ENCODE data around the gene GPLD1.
"Not testable (repeated sequence)": the region's sequence is repeated elsewhere in the genome, so short reads cannot be mapped to it uniquely, and the experiment has no call there.

Gene GPLD1

GRCh38 chr6:24410622-24411021, 78.8 kb downstream of the GPLD1 start:
- ChIA-PET CTCF (no interaction called here), POLR2A (no interaction called here)
- DNase-seq (ENCODE audit: extremely low spot score), result no peak
- TF ChIP-seq ARNT (IDR thresholded peaks at IDR 0.05) (no peak), LEF1 (IDR thresholded peaks at IDR 0.05; ENCODE audit: borderline replicate concordance) (no peak), FOXA1 (IDR thresholded peaks at IDR 0.05) (no peak)

DNA sequence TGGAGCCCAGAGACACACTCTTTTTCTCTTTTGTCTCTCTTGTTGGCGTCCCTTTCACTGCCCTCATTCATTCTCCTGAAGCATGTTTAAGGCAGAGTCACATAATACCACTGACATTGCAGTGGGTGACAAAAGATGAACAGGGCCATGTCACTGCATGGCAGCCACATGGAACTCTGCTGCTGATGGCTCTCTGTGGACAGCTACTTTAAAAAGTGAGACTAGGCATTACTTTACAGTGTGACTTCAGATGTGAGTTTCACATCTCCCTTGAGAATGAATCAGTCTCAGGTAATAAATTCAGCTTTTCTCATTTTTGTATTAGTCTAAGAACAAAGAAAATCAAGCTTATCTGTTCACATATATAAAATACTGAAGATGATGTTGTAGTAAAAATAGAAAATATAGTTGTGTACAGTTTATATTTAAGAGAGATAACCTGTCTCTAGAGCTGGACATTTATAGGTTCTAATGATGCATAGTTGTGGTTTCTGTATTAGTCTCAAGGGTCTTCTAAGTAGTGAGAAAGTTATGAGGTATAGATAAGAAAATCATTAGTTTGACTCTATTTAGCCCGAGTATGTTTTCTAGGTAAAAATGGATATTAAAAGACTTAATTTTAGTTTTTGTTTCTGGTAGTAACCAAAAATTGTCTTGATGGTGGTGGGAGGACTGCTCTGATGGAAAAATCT, 80.5 kb downstream of the GPLD1 start:
- no peak for DNase-seq (ENCODE audit: extremely low spot score)

DNA sequence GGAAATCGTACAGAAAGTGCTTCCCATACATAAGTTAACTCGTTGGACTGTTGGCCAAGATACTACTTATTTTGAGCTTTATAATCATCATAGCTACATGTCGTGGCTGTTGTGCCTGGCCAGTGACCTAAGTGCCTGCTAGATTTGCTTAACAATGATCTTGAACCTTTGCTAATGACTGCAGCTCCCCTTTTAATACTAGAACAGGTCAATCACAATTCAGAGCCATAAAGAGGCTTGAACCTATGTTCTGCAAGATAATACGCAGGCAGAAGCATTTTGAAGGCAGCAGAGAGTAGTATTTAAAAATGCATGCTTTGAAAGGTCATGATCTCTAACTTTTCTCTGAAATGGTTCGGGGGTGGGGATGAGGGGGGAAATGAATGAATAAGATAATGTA, 84.1 kb downstream of the GPLD1 start:
- ChIA-PET CTCF (no interaction called here), POLR2A (no interaction called here)

More for the DNA sequence above, 80.5 kb downstream of the GPLD1 start:
- TF ChIP-seq HDGF (IDR thresholded peaks at IDR 0.05; ENCODE audit: borderline replicate concordance), result no peak
- TF ChIP-seq, protein P1, sequence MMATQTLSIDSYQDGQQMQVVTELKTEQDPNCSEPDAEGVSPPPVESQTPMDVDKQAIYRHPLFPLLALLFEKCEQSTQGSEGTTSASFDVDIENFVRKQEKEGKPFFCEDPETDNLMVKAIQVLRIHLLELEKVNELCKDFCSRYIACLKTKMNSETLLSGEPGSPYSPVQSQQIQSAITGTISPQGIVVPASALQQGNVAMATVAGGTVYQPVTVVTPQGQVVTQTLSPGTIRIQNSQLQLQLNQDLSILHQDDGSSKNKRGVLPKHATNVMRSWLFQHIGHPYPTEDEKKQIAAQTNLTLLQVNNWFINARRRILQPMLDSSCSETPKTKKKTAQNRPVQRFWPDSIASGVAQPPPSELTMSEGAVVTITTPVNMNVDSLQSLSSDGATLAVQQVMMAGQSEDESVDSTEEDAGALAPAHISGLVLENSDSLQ (IDR thresholded peaks at IDR 0.05), result no peak
- TF ChIP-seq CTBP1 (IDR thresholded peaks at IDR 0.05; ENCODE audit: borderline replicate concordance), result no peak
- no peak for TF ChIP-seq ARNT (IDR thresholded peaks at IDR 0.05)
- TF ChIP-seq FOXK2 (IDR thresholded peaks at IDR 0.05), result no peak
- TF ChIP-seq SP1 (IDR thresholded peaks at IDR 0.05), result no peak
- no peak for TF ChIP-seq LEF1 (IDR thresholded peaks at IDR 0.05; ENCODE audit: borderline replicate concordance)
- TF ChIP-seq SUZ12 (IDR thresholded peaks at IDR 0.05), result no peak
- TF ChIP-seq L3MBTL2 (conservative IDR thresholded peaks at IDR 0.05), result no peak
- TF ChIP-seq BHLHE40 (IDR thresholded peaks at IDR 0.05; ENCODE audit: borderline replicate concordance), result no peak
- no peak for TF ChIP-seq NFRKB (IDR thresholded peaks at IDR 0.05)
- ChIA-PET POLR2A (no interaction called here), CTCF (interaction anchor here (0.6 kb wide), 1 partner anchor 38 kb away, joined by 3 read pairs; no protein-coding TSS in a partner anchor)

DNA sequence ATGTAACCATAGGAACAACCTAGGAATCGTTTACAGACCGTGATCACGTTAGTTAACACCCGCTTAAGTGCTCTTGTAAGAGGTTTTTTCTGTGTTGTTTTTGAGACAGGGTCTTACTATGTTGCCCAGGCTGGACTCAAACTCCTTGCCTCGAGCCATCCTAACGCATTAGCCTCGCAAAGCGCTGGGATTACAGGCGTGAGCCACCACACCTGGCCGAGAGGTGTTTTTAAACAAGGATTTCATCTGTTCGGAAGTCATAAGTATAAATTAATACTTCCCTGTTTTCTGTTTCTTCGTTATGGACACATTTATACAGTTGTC, 85.9 kb downstream of the GPLD1 start:
- ChIA-PET CTCF (interaction anchor here (0.6 kb wide), 1 partner anchor 10 kb away, joined by 3 read pairs; no protein-coding TSS in a partner anchor), POLR2A (interaction anchor here (1.0 to 1.2 kb wide), 2 partner anchors 92 to 120 kb away, joined by 3 read pairs; no protein-coding TSS in a partner anchor)
- TF ChIP-seq FOXM1 (IDR thresholded peaks at IDR 0.05; ENCODE audit: borderline replicate concordance) (no peak), FOXA1 (IDR thresholded peaks at IDR 0.05) (no peak), SP1 (IDR thresholded peaks at IDR 0.05) (no peak), ARNT (IDR thresholded peaks at IDR 0.05) (no peak), FOXK2 (IDR thresholded peaks at IDR 0.05) (no peak), NFRKB (IDR thresholded peaks at IDR 0.05) (no peak), ELF4 (IDR thresholded peaks at IDR 0.05) (no peak), ZNF384 (IDR thresholded peaks at IDR 0.05) (no peak), TARDBP (IDR thresholded peaks at IDR 0.05) (no peak), LEF1 (IDR thresholded peaks at IDR 0.05; ENCODE audit: borderline replicate concordance) (no peak), BHLHE40 (IDR thresholded peaks at IDR 0.05; ENCODE audit: borderline replicate concordance) (no peak), HDGF (IDR thresholded peaks at IDR 0.05; ENCODE audit: borderline replicate concordance) (no peak), CTBP1 (IDR thresholded peaks at IDR 0.05; ENCODE audit: borderline replicate concordance) (no peak), SUZ12 (IDR thresholded peaks at IDR 0.05) (no peak), L3MBTL2 (conservative IDR thresholded peaks at IDR 0.05) (no peak)
- TF ChIP-seq, protein P1 (IDR thresholded peaks at IDR 0.05), result no peak
- no peak for DNase-seq (ENCODE audit: extremely low spot score)

More for the DNA sequence above, 84.1 kb downstream of the GPLD1 start:
- TF ChIP-seq ARNT (IDR thresholded peaks at IDR 0.05), result no peak
- no peak for TF ChIP-seq ELF4 (IDR thresholded peaks at IDR 0.05)
- no peak for TF ChIP-seq SUZ12 (IDR thresholded peaks at IDR 0.05)
- no peak for TF ChIP-seq L3MBTL2 (conservative IDR thresholded peaks at IDR 0.05)
- no peak for DNase-seq (ENCODE audit: extremely low spot score)

DNA sequence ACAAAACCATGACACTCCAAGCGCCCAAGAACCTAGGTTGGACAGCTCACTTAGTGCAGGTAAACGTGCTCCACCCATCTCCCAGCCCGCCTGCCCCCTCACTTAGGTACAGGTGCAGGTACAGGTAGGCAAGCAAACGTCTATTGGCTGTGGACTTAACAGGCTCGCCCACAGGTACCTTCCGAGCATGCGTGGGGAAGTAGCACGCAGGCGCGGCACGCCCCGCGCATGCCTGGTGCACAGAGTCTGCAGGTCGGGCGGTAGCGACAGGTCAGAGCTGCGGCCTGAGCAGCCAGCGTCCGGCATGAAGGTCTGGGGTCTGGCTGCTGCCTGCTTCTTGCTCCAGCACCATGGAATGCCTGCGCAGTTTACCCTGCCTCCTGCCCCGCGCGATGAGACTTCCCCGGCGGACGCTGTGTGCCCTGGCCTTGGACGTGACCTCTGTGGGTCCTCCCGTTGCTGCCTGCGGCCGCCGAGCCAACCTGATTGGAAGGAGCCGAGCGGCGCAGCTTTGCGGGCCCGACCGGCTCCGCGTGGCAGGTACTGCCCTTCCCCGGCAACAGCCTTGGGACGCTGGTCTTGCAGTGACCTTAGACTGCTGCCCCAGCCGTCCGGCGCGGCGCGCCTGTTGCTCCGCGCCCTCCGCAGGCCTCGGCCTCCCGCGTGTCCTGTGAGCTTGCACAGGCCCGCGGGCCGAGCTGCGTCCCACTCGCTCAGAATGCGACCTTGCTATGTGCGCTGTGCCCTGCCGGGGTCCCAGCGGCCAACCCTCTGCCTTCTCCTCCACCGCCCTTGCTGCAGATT, 86.5 kb downstream of the GPLD1 start, which contains the start of gene MRS2:
MRS2 (plus strand) TSS at position 240 of the 804 bp plus-strand sequence; CDS start at position 351, 111 bp downstream.
- POLR2A ChIA-PET, result interaction anchor here (1.0 to 1.2 kb wide), 2 partner anchors 93 to 120 kb away, joined by 3 read pairs; no protein-coding TSS in a partner anchor
- TF ChIP-seq SP1 (IDR thresholded peaks at IDR 0.05), result no peak
- TF ChIP-seq L3MBTL2 (conservative IDR thresholded peaks at IDR 0.05), result 0 out of 2 replicates have a peak, but pooled peaks have one; percentile 20
- CTCF ChIA-PET, result interaction anchor here (0.6 to 1.3 kb wide), 3 partner anchors 11 to 120 kb away, joined by 3 to 4 read pairs (median 3); no protein-coding TSS in a partner anchor
- peak; percentile 80 for DNase-seq (ENCODE audit: extremely low spot score)

GRCh38 chr6:24401458-24401857, 87.9 kb downstream of the GPLD1 start:
- ChIA-PET CTCF (interaction anchor here (1.2 kb wide), 1 partner anchor 15 kb away, joined by 3 read pairs; no protein-coding TSS in a partner anchor), POLR2A (no interaction called here)
- no peak for DNase-seq (ENCODE audit: extremely low spot score)
- no peak for TF ChIP-seq ZNF384 (IDR thresholded peaks at IDR 0.05)
- TF ChIP-seq NFRKB (IDR thresholded peaks at IDR 0.05), result no peak
- no peak for TF ChIP-seq SP1 (IDR thresholded peaks at IDR 0.05)
- TF ChIP-seq BHLHE40 (IDR thresholded peaks at IDR 0.05; ENCODE audit: borderline replicate concordance), result no peak
- no peak for TF ChIP-seq ARNT (IDR thresholded peaks at IDR 0.05)
- no peak for TF ChIP-seq FOXM1 (IDR thresholded peaks at IDR 0.05; ENCODE audit: borderline replicate concordance)
- TF ChIP-seq TARDBP (IDR thresholded peaks at IDR 0.05), result no peak
- no peak for TF ChIP-seq CTBP1 (IDR thresholded peaks at IDR 0.05; ENCODE audit: borderline replicate concordance)
- TF ChIP-seq ELF4 (IDR thresholded peaks at IDR 0.05), result no peak
- TF ChIP-seq SUZ12 (IDR thresholded peaks at IDR 0.05), result no peak
- TF ChIP-seq L3MBTL2 (conservative IDR thresholded peaks at IDR 0.05), result no peak
- TF ChIP-seq FOXA1 (IDR thresholded peaks at IDR 0.05), result no peak
- TF ChIP-seq, protein P1 (IDR thresholded peaks at IDR 0.05), result no peak
- TF ChIP-seq HDGF (IDR thresholded peaks at IDR 0.05; ENCODE audit: borderline replicate concordance), result no peak

GRCh38 chr6:24400045-24401039, 89.0 kb downstream of the GPLD1 start:
- DNase-seq (ENCODE audit: extremely low spot score); CTCF ChIA-PET; POLR2A ChIA-PET: not testable (repeated sequence)
